Duodenal mucosa (tissue), 2 donors: ENCODE results near the gene CST8.

Source experiments
- H3K27ac ChIP-seq: one replicate; pipeline ENCODE4 v1.7.0; 2013; ENCODE audit warnings: low read depth, low read length
- H3K27me3 ChIP-seq, 2 donors: one replicate each; pipeline ENCODE4 v1.7.0; 2013; ENCODE audit warnings: low read length in 2 of 2, control low read depth in 1 of 2; ENCODE audit not compliant: insufficient read depth in 2 of 2, control insufficient read depth in 1 of 2
- H3K36me3 ChIP-seq, 2 donors: one replicate each; pipeline ENCODE4 v1.7.0; 2013; ENCODE audit warnings: low read length in 2 of 2, control low read depth in 1 of 2; ENCODE audit not compliant: insufficient read depth in 2 of 2, control insufficient read depth in 1 of 2
- H3K4me1 ChIP-seq, 2 donors: one replicate each; pipeline ENCODE4 v1.7.0; 2013; ENCODE audit warnings: low read length in 2 of 2, control low read depth in 1 of 2; ENCODE audit not compliant: insufficient read depth in 2 of 2, control insufficient read depth in 1 of 2
- H3K4me3 ChIP-seq, 2 donors: one replicate each; pipeline ENCODE4 v1.7.0; 2013; ENCODE audit warnings: low read length in 2 of 2, low read depth in 1 of 2
- H3K9ac ChIP-seq, 2 donors: one replicate each; pipeline ENCODE4 v1.7.0; 2013; ENCODE audit warnings: low read length in 2 of 2, low read depth in 1 of 2
- H3K9me3 ChIP-seq, 2 donors: one replicate each; pipeline ENCODE4 v1.7.0; 2013; ENCODE audit warnings: low read length in 2 of 2, control low read depth in 1 of 2; ENCODE audit not compliant: control insufficient read depth in 1 of 2

Gene CST8, protein sequence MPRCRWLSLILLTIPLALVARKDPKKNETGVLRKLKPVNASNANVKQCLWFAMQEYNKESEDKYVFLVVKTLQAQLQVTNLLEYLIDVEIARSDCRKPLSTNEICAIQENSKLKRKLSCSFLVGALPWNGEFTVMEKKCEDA

DNA sequence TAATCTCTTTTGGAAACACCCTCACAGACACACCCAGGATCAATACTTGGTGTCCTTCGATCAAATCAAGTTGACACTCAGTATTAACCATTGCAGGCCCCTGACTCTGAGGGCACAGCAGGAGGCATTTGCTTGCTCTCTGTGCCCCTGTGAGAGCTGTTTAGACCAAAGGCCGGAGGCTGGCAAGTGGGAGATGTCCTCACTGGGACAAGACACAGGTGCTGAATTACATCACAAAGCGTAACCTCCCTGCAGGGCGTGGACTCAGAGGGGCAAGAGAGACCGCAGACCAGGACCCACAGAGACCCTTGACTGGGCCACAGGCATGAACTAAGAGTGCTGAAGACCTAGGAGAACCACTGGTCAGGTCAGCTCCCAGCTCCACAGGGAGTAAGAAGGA lies at the start of gene CST8:
Gene CST8, plus strand, starts transcription at position 301 of the 400 bp plus-strand sequence. CDS start 551 bp downstream, outside the sequence.
- no peaks in the 10 kb centered on the region for H3K4me1 ChIP-seq
- no peak within 1 kb of the TSS for H3K27ac ChIP-seq
- H3K4me3 ChIP-seq, result no peak within 1 kb of the TSS
- no peak within 1 kb of the TSS for H3K9ac ChIP-seq
- H3K27me3 ChIP-seq, result no peaks in the 10 kb centered on the region
- H3K9me3 ChIP-seq, result no peaks in the 10 kb centered on the region
- no peaks in the 10 kb centered on the region for H3K36me3 ChIP-seq

DNA sequence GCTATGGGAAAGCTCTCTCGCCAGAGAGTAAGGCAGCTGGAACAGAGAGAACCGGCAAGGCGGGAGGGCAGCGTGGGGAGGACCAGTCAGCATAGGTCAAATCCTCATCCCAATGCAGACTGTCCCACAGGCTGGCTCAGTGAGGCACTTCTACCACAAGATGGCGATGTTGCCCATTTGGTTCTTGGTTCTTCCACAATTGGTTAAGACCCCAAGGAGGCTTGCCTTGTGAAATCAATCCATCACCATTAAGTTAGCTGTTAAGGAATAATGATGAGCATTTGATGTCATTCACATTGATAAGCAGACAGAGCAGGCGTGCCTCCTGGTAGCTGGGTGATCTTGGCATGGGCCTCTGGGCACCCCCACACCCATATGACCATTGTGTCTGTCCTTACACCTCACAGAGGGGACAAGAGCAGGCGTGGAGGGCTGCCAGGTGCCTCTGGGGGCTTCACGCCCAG lies 49.0 kb upstream of the CST8 start:
- H3K4me3 ChIP-seq, result no peak overlapping the region
- H3K9ac ChIP-seq, result no peak overlapping the region
- no peak overlapping the region for H3K27ac ChIP-seq
- no peaks in the 10 kb centered on the region for H3K27me3 ChIP-seq
- peaks cover 0 to under 1% of the 10 kb centered on the region in 2 donors for H3K4me1 ChIP-seq
- H3K9me3 ChIP-seq, result no peaks in the 10 kb centered on the region
- no peaks in the 10 kb centered on the region for H3K36me3 ChIP-seq

DNA sequence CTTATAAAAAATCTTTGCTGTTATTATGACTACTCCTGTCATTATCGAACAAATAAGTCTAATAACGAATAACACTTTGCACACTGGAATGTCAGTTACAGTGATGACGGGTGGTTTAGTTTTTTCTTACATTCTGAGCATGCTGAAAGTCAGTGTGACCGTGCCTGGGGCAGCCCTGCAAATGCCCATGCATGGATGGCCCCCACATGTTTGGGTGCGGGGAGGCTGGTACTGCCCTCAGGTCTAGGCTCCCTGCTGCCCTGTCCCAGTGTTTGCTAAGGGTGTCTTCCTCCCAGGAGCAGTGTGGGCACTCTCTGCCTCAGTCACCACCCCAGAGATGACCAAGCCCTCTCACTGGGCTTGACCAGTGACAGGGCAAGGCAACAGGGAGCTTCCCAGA lies 48.5 kb upstream of the CST8 start:
- Histone ChIP-seq H3K4me3 (no peak overlapping the region), H3K4me1 (no peaks in the 10 kb centered on the region), H3K9ac (no peak overlapping the region), H3K27ac (no peak overlapping the region), H3K27me3 (no peaks in the 10 kb centered on the region), H3K36me3 (no peaks in the 10 kb centered on the region), H3K9me3 (no peaks in the 10 kb centered on the region)

DNA sequence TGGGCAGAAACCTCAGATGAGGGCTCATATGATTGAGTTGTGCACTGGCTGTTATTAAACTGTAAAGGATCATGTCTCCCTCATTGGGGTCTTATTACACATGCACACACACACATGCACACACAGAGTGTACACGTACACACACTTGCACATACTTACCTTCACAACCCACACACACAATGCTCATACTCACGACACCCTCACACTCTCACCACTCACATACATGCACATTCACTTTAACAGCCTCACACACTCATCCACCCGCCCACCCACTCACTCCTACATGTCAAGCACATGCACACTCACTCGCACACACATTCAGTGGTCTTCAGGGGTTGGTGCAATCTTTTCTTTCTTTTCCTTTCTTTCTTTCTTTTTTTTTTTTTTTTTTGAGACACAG lies 46.1 kb upstream of the CST8 start:
- H3K9ac ChIP-seq, result no peak overlapping the region
- H3K4me3 ChIP-seq, result no peak overlapping the region
- no peaks in the 10 kb centered on the region for H3K4me1 ChIP-seq
- no peaks in the 10 kb centered on the region for H3K27me3 ChIP-seq
- no peak overlapping the region for H3K27ac ChIP-seq
- no peaks in the 10 kb centered on the region for H3K9me3 ChIP-seq
- no peaks in the 10 kb centered on the region for H3K36me3 ChIP-seq

DNA sequence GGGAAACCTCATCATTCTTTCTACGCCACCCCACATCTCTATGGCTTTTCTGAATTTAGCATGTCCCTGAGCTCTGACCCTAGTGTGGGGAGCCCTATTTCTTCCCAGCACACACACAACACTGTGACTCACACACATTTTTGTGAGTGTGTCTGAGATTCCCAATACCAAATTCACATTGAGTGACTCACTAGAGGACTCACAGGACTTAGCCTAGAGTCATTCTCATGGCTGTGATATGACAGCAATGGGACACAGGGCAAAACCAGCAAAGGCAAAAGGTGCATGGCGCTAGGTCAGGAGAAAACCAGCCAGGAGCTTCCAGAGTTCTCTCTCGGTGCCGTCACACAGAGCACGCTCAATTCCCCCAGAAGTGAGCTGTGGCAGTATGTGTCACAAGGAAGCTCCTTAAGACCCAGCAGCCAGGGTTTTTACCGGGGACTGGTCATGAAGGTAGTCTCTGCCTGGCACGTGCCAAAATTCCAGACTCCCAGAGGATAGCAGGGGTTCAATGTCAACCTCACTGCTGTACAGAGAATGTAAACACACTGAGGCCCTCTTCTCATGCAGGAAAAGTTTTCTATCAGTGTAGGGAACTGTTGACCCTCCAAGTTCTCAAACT lies 45.2 kb upstream of the CST8 start:
- no peak overlapping the region for H3K27ac ChIP-seq
- no peaks in the 10 kb centered on the region for H3K9me3 ChIP-seq
- no peak overlapping the region for H3K9ac ChIP-seq
- no peaks in the 10 kb centered on the region for H3K36me3 ChIP-seq
- no peaks in the 10 kb centered on the region for H3K4me1 ChIP-seq
- no peaks in the 10 kb centered on the region for H3K27me3 ChIP-seq
- H3K4me3 ChIP-seq, result no peak overlapping the region

DNA sequence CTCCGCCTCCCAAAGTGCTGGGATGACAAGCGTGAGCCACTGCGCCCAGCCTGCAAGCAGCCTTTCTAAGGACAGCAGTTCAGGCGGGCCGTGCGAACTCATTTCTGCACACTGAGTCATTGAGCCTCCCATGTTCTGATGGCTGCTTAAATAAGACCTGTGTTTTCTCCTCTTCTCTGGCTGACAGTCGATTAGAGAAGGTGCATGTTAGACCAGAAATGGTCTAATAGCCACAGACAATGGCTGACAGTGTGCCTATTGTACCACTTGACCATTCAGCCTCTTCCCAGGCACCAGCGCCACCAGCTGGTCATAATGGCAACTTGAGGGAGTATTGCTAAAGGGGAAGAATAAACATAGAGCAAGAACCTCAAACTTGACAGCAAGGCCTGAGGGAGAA lies 44.4 kb upstream of the CST8 start:
- Histone ChIP-seq H3K4me1 (no peaks in the 10 kb centered on the region), H3K27ac (no peak overlapping the region), H3K36me3 (no peaks in the 10 kb centered on the region), H3K27me3 (no peaks in the 10 kb centered on the region), H3K9ac (no peak overlapping the region), H3K9me3 (no peaks in the 10 kb centered on the region), H3K4me3 (no peak overlapping the region)

DNA sequence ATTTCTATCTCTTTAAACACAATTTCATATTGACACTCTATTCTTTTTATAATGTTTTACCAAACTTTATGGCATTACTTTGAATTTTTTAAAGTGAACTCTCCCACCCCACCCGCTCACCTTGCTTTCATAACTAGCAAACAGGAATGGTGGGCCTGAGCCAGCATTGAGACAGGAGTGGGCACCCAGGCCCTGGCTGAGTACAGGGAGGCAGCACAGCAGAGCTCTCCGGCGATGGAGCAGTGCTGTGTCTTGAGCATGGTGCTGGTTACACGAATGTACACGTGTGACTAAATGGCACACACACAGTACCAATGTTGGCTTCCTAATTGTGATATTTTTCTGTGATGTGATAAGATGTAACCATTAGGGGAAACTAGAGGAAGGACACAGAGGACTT lies 42.8 kb upstream of the CST8 start:
- H3K9me3 ChIP-seq, result no peaks in the 10 kb centered on the region
- H3K4me3 ChIP-seq, result no peak overlapping the region
- no peaks in the 10 kb centered on the region for H3K36me3 ChIP-seq
- H3K27ac ChIP-seq, result no peak overlapping the region
- H3K9ac ChIP-seq, result no peak overlapping the region
- H3K4me1 ChIP-seq, result no peaks in the 10 kb centered on the region
- peaks cover 0 to 5% of the 10 kb centered on the region in 2 donors for H3K27me3 ChIP-seq

DNA sequence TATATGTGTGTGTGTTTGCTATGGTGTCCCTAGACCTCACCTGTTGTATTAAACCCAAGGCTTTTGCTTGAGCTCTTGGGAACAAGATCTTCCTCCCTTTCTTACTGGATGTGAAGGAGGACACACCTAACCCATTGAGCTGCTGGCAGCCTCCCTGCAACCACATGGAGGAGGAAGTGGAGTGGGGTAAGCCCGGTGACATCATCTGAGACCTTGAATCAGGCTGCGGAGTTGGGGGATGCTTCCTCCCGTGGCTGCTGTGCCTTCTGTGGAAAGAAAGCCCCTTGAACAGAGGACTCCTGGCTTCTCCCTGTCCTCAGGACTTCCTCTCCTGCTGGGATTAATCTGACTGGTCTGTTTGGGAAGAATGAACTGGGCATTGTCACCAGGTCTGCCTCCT lies 41.5 kb upstream of the CST8 start:
- H3K4me1 ChIP-seq, result no peaks in the 10 kb centered on the region

DNA sequence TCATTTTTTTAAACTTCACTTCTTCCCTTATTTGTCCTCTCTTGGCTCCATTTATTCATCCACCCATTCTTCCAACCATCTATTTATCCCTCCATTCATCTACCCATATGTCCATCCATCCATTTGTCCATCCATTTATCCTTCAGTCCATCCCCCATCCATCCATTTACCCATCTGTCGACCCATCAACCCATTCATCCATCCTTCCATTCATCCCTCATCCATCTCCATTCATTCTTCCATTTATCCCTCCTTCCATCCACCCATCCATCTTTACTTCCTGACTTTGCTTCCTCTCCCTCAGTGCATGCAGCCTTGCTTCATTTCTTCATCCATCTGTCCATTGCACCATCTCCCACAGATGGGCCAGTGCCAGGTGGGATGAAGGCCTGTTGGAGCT lies 40.0 kb upstream of the CST8 start:
- Histone ChIP-seq H3K27ac (no peak overlapping the region), H3K9ac (no peak overlapping the region), H3K27me3 (peaks cover 0 to 5% of the 10 kb centered on the region in 2 donors), H3K4me3 (no peak overlapping the region), H3K9me3 (peaks cover 0 to 3% of the 10 kb centered on the region in 2 donors), H3K36me3 (no peaks in the 10 kb centered on the region), H3K4me1 (no peaks in the 10 kb centered on the region)

More for the DNA sequence above, 41.5 kb upstream of the CST8 start:
- Histone ChIP-seq H3K9ac (no peak overlapping the region), H3K27me3 (peaks cover 0 to 5% of the 10 kb centered on the region in 2 donors), H3K27ac (no peak overlapping the region), H3K9me3 (no peaks in the 10 kb centered on the region), H3K4me3 (no peak overlapping the region), H3K36me3 (no peaks in the 10 kb centered on the region)

DNA sequence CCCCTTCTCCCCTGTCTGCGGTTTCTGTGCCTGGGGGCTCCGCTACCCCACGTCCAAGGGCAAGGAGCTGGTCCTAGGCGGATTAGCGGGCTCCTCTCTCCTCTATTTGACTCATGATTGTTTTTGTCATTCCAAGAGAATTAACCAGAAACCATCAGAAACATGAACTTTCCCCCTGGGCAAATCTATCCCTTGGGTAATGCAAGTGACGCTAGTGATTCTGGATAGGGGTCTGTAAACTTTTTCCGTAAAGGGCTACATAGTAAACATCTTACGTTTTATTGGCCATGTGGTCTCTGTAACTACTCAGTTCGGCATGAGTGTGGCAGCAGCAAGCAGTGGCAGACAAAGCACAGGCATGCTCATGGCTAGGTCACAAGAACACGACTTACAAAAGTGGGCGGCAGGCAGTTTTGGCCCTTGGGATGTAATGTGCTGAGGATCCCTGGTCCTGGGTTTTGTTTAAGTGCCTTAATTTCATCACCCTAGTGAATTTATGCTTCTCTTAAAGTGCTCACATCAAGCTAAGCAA lies 38.9 kb upstream of the CST8 start:
- H3K9me3 ChIP-seq, result peaks cover 0 to 3% of the 10 kb centered on the region in 2 donors
- no peaks in the 10 kb centered on the region for H3K4me1 ChIP-seq
- no peaks in the 10 kb centered on the region for H3K36me3 ChIP-seq
- no peak overlapping the region for H3K4me3 ChIP-seq
- peaks cover 0 to 5% of the 10 kb centered on the region in 2 donors for H3K27me3 ChIP-seq
- H3K9ac ChIP-seq, result no peak overlapping the region
- H3K27ac ChIP-seq, result no peak overlapping the region
